GM21447 (cell line): Measurements from ENCODE around the gene SCYGR7.
"Not testable (repeated sequence)": the region's sequence is repeated elsewhere in the genome, so short reads cannot be mapped to it uniquely, and the experiment has no call there.

Source experiments
- ATAC-seq: cut with Tn5 transposase; IDR thresholded peaks from one replicate; pipeline ENCODE4 v1.9.1; 2021; ENCODE audit not compliant: unreplicated experiment

SCYGR7 gene, protein sequence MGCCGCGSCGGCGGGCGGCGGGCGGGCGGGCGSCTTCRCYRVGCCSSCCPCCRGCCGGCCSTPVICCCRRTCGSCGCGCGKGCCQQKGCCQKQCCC

DNA sequence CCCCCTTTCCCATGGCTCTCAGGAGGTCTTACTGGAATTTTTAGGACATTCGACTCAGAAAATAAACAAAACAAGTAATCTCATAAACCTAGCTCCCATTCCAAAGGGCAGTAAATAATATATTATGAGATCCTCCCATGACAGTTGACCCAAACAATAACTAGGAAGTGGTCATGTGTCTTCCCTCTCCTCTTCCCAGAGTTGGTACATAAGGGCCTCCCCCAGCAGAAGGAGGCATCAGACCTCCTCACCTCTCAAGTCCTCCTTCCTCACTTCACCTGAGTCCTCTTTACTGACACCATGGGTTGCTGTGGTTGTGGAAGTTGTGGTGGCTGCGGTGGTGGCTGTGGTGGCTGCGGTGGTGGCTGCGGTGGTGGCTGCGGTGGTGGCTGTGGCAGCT, at the start of gene SCYGR7:
TSS of gene SCYGR7 (plus strand) at position 301 of the 400 bp plus-strand sequence. CDS start at position 301, 0 bp downstream.
- ATAC-seq = no peak

DNA sequence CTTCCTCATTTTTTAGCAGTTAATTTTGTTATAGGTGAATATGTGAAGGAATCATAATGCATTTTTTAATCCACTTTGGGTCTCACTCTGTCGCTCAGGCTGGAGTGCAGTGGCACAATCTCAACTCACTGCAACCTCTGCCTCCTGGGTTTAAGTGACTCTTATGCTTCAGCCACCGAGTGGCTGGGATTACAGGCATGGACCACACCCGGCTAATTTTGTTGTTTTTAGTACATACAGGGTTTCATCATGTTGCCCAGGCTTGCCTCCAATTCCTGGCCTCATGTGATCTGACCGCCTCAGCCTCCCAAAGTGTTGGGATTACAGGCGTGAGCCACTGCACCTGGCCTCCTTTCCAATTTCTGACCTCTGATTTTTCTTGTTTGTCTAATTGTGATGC, 43.9 kb upstream of the SCYGR7 start:
- no peak for ATAC-seq

DNA sequence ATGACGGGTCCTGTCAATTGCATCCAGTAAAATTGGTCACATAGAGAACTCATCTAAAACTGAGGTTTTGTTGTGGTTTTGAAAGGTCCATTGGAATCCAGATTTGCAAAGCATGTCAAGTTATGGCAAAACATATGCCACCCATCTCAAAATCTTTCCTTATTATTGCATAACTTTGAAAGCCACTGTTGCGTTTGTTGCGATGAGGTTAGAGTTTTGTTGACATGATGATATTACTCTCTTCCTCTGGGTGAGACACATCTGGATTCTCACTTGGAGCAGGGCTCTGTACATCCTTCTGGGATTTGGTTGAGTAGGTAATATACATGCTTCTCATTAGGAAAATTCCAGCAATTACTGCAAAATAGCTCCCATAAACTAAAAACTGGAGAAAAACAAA, 40.9 kb upstream of the SCYGR7 start:
- ATAC-seq = no peak

DNA sequence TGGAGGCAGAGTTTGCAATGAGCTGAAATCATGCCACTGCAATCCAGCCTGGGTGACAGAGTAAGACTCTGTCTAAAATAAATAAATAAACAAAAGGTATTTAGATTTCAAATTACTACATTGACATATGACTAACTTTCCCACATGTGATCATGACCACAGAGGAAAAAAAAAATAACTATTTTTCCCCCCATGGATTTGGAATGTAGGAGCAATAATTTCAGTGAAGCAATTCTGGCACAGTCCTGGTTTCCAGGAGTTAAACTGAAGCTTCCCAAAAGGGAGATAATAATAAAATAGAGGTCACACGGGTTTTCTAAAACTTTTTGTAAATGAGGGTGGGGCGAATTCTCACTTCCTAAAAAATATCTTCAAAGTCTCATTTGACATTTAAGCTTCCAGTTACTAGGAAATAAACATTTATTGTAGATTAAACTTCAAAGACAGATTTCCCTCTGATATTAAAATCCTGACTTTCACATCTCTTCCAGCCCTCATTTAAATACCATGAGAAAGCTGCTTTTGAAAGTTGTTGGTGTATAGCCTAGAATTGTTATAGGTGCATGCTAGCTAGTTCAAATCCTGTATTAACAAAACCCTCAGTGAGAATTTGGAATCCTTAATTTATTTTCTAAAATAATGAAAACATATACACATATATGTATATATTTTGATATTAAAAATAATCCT, 31.0 kb upstream of the SCYGR7 start:
- no peak for ATAC-seq

DNA sequence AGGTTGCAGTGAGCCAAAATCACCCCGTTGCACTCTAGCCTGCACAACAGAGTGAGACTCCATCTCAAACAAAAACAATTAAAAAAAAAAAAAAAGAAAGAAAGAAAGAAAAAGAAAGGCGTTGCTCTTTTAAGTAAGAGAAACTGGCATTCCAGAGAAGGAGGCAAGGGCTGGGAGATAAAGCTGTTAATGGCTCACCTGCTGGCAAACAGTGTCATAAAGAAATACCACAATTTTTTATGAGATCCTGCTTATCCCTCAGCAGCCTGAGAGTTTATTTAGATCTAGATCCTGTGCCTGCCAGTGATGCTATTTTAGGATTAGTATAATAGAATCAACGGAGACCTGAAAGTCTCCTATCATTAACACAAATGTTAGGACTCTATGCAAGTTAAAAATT, 26.6 kb upstream of the SCYGR7 start:
- ATAC-seq = no peak

DNA sequence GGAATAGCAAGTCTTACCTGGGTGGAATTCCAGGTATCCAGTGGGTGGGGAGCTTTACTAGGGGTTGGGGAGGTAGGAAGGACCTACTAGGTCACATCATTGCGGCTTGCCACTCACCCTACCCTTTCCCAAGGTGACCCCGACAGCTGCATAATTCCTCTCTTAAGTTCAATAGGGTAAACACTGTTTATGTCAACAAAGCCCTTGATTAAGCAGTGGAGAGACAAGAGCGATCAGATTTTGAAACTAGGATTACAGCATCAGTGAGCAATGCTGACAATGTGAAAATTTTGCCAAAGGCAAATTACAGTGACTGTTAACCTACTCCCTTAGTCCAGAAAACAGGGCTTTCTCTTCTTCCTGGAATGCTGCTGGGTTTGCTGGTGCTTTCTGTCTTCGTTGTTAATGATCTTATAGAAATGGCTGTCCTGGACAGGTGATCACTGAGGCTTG, 24.8 kb upstream of the SCYGR7 start:
- ATAC-seq = no peak

DNA sequence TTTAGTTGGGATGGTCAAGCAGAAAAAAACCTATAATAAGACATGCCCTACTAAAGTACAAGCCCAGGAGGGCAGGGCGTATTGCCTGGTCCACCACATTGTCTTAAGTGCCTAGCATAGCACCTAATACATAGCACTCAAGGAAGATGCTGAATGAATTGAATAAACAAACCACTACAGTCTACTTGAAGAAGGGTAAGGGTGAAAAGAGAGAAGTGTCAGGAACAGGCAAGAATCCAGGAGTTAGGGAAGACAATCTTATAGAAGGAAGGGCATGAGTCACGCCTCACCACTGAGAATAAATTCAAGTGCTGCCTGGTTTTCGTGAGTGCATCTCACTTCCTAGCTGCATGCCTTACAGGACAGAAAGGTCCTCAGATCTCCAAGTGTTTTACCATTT, 24.2 kb upstream of the SCYGR7 start:
- no peak for ATAC-seq

DNA sequence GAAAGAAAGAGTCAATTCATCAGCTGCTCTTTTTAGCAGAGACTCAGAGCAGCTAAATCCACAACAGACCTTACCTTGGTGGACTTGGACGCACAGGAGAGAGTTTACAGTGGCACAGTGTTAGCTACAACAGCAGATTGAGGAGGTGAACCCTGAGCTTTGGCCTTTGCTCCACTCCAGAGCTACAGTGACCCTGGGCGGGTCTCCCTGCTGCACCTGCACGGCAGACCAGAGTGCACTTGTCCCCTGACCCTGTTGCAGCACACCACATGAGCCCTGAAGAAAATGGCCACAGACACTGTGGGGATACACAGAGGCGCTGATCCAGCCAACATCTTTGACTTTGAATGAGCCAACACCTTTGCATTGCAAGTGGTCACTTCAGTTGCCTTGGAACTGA, 21.3 kb upstream of the SCYGR7 start:
- ATAC-seq = no peak

DNA sequence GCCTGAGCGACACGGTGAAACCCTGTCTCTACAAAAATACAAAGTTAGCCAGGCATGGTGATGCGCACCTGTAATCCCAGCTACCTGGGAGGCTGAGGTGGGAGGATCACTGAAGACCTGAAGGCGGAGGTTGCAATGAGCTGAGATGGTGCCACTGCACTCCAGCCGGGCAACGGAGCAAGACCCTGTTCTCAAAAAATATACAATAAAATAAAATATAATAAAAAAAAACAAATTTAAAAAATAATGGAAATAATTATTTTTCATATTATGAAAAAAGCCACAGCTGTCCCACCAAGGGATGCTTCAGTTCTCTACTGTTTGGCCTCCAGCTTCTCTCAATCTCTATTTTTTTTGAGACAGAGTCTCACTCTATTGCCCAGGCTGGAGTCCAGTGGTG, 20.7 kb upstream of the SCYGR7 start:
- no peak for ATAC-seq

DNA sequence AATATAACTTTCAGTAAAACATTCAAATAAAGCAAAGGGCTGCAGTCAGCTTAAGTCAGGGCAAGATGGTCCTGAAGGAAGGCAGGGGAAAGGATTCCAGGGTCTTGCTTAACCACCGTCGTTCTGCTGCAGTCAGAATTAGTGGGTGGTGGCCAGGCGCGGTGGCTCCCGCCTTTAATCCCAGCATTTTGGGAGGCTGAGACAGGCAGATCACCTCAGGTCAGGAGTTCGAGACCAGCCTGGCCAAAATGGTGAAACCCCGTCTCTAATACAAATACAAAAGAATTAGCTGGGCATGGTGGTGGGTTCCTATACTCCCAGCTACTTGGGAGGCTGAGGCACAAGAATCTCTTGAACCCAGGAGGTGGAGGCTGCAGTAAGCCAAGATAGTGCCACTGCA, 17.1 kb upstream of the SCYGR7 start:
- ATAC-seq = no peak

DNA sequence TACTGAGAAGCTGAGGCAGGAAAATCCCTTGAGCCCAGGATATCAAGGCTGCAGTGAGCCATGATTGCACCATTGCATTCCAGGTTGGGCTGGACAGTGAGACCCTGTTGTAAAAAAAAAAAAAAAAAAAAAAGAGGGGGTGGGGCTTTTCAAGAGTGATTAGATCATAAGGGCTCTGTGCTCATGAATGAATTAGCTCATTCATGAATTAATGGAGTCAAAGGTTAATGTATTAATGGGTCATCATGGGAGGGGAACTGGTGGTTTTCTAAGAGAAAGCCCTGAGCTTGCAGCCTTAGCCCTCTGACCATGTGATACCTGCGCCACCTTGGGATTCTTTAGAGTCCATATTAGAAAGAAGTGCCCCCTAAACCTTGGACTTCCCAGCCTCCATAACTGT, 14.8 kb upstream of the SCYGR7 start:
- no peak for ATAC-seq

DNA sequence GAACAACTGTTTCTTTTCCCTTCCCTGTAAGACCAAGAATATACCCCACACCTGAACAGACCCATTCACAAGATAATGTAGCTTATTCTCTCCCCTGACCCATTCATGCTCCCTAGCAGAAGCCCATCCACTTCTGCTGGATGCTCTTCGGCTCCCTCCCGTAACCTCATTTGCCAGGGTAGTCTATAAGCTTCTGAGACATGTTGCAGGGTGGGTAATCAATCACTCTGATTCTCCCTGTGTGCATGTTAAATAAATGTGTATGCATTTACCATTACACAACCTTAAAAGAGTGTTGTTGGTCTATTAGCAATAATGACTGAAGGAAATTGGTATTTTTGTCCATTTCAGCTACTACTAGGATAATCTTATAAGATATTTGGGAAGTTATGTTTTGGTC, 11.6 kb upstream of the SCYGR7 start:
- no peak for ATAC-seq

DNA sequence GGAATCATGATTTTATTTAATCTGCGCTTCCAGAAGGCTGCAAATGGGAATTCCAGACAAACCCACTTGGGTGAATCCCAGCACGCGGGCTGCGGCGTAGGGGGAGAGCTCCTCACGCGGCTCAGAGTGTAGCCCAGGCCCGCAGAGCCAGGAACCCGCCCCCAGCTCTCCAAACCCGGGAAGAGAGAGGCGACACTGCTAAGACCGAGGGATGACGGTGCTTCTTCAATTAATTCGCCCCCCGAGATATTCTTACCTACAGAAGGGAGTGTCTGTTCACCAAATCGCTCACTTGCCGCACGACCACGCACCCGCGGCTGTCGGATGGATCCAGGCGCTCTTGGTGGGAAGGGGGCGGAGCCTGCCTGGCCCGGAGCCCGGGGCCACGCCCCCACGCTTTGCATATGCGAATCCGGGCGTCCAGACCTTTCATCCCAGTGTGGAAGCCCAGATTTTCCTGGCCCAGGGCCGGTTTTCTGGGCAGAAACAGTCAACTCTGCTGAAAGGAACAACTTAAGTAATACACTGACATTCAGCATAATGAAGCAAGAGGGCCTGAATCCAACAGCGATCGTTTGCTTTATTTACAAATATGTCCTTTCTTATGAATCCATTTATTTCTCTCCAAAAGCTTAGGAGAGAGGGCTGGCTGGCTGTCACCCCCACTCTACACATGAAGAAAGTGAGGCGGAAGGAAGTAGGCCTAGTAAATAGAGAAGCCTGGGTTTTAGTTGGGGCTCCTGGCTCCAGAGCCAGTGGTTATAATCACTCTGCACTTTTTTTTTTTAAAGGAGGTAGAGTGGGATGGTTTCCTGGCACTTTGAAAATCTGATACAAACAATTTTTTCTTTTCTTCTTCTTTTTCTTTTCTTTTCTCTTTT, 10.2 kb upstream of the SCYGR7 start, which contains the start of gene SLC19A3:
TSS of gene SLC19A3 (minus strand) at position 342 of the 881 bp plus-strand sequence. CDS start 15,710 bp downstream, outside the sequence.
- ATAC-seq = no peak

DNA sequence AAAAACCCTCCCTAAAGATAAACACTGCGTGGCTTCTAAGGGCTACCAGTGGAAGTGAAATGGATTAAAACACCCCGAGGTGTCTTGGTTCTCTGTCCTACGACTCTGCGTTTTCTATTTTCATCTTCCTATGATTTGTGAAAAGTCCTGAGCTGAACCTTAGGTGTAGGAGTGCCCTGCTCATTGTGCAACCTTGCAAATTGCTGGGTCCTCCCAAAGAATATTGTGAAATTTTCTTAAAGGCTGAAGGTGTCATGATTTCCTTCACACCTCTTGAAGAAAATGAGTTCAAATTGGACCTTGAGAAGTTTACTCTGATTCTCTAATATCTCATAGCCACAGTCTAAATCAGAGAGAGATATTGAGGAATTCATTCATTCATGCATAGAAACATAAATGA, 8.5 kb upstream of the SCYGR7 start:
- no peak for ATAC-seq

DNA sequence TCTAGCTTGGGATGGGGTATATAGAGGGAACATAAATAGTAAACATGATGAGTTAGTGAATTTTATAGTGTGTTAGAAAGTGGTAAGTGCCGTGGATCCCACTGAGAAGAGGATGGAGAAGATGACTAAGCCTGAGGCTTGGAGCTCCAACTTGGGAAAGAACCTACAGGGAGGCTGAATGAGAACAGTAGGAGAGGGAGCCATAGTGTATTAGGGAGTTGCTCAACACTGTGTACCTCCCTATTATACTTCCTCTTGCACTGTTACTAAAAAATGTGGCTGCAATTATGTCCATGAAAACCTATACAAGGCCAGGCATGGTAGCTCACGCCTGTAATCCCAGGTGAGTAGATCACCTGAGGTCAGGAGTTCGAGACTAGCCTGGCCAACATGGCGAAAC, 7.5 kb upstream of the SCYGR7 start:
- ATAC-seq = no peak

DNA sequence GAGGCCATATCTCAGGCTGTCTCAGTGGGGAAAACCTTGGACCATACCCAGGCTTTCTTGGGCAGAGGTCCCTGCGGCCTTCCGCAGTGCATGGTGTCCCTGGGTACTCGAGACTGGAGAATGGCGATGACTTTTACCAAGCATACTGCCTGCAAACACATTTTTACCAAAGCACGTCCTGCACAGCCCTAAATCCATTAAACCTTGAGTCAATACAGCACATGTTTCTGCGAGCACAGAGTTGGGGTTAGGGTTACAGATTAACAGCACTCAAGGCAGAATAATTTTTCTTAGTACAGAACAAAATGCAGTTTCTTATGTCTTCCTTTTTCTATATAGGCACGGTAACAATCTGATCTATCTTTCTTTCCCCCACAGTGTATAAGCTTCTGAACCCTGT, 5.3 kb upstream of the SCYGR7 start:
- not testable (repeated sequence) for ATAC-seq

DNA sequence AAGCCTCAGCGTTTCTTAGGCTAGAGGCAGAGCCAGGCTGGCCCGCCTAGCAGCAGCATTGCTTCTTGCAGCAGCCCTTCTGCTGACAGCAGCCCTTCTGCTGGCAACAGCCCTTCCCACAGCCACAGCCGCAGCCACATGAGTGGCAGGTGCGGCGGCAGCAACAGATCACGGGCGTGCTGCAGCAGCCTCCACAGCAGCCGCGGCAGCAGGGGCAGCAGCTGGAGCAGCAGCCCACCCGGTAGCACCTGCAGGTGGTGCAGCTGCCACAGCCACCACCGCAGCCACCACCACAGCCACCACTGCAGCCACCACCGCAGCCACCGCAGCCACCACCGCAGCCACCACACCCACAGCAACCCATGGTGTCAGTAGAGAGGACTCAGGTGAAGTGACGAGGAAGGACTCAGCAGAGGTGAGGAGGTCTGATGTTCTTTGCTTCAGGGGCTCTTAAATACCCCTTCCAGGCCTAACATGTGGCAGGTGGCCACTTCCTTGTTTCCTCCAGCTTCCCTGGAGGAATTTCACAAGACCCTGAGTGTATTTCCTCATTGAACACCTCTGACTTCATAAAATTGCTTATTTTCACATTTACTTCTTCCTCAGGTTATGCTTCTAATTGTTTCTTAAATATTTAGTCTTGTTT, 3.6 kb upstream of the SCYGR7 start, which contains the start of gene SCYGR6:
TSS of gene SCYGR6 (minus strand) at position 364 of the 646 bp plus-strand sequence. CDS start at position 364, 0 bp downstream.
- no peak for ATAC-seq

DNA sequence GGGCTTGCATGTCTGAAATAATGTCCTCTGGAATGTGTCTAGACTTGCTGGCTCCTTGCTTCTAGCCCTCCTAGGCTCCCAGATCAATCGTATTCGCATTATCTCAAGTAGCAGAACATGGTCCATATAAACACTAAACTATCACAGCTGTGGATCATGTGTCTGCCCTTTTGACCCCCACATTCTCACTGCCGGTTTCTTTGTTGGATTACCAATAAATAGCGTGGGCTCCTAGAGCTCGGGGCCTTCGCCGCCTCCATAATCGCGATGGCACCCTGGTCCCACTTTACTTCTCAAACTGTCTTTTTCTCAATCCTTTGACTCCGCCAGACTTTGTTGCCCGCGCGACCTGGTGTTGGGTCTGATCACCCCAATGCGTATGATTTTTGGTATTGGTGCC, 11.2 kb downstream of the SCYGR7 start:
- no peak for ATAC-seq

DNA sequence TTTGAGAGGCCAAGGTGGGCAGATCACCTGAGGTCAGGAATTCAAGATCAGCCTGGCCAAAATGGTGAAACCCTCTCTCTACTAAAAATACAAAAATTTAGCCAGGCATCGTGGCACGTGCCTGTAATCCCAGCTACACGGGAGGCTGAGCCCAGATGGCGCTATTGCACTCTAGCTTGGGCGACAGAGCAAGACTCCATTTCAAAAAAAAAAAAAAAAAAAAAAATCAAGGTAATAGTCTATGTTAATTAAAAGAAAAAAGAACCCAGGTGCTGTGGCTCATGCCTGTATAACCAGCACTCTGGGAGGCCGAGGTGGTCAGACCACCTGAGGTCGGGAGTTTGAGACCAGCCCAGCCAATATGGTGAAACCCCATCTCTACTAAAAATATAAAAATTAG, 12.6 kb downstream of the SCYGR7 start:
- not testable (repeated sequence) for ATAC-seq

DNA sequence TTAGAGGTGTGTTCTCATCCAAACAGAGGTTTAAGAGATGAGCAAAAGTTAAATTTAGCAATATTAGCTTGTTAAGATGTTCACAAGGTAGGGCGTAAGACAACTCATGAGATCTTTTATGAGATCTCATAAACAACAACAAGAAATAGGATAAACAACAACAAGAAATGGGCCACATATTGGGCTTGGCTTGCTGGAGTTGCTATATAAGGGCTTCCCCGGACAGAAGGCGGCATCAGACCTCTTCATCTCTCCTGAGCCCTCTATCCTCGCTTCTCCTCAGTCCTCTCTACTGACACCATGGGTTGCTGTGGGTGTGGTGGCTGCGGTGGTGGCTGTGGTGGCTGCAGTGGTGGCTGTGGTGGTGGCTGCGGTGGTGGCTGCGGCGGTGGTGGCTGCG, 17.5 kb downstream of the SCYGR7 start, which contains the start of gene SCYGR8:
TSS of gene SCYGR8 (plus strand) at position 301 of the 400 bp plus-strand sequence. CDS start at position 301, 0 bp downstream.
- no peak for ATAC-seq

DNA sequence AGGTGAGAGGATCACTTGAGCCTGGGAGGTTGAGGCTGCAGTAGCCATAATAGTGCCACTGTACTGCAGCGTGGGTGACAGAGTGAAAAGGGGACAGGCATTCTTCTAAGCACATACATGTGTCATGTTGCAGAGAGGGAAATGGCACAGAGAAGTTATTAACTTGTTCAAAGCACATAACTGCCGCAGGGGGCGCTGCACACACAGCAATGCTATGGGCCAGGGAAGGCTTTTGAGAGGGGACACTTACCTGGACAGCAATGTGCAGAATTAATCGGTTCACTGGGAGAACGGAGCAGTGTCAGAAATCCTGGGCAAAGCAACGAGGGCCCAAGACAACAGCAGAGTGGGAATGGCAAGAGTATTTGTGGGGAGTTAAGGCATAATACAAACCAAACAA, 19.9 kb downstream of the SCYGR7 start:
- ATAC-seq = no peak
